ENCODE data around the gene XKRX. TPM values are rescaled to one million over a fixed set of nuclear protein-coding genes. Genes with fewer than 3 reads are reported as not detected.

Gene XKRX
- total RNA-seq, 2 donors from 2014 or later, result 0.28 TPM; not detected in 1

DNA sequence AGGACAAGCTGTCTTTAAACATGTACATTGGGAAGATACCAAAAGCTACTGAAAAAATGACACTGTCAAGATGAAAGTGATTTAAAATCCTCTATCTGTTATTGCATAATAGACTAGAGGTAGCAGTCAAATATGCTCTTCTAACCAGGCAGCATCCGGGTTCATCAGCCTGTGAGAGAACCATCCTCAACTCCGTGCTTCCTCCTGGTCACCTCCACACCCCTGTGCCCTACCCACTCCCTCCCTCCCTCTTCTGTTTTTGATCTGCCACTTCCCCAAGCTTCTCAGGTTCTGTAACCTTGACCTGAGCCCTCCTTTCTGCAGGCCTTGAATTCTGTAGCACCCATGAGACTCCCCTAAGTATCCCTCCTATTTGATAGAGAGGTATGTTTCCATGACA, 60.4 kb downstream of the XKRX start:
- H3K4me1 ChIP-seq, result no peaks in the 10 kb centered on the region
- no peak overlapping the region for H3K4me3 ChIP-seq
- no peaks in the 10 kb centered on the region for H3K9me3 ChIP-seq
- DNase-seq (ENCODE audit: low spot score), result no peak
- H3K27ac ChIP-seq, result no peak overlapping the region
- H3K36me3 ChIP-seq, result no peaks in the 10 kb centered on the region
- TF ChIP-seq CTCF (IDR thresholded peaks at IDR 0.05), result no peak
- no peaks in the 10 kb centered on the region for H3K27me3 ChIP-seq

DNA sequence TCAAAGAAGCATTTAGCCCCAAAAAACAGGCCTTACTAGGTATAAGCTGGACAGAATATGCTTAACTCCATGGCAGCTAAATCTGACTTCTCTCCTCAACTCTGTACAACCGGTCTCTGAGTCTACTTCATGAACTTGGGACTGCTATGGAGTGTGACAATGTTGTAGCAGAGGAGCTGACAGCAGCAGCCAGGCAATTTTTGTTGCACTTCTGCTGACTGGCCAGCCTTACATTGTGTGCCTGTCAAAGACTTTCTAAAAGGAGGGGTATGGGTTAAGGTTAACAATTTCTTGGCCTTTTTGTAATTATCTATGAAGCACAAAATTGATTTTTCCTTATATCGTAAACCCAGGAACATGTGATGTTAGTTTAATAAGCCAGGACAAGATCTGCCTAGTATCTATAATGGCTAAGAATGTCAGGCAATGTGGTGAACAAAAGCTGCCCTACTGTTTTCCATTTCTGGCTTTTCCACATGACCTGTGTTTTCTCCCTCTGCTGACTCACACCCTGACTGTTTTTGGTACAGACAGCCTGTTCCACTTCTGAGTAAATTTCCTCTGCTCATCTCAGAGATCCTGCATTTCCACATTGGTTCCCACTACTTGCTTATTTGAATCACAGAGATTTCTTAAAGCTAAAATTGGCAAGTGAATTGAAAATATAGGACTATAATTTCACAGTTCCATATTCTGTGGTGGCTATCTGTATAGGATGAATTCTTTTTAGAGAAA, 63.9 kb downstream of the XKRX start:
- H3K27ac ChIP-seq, result no peak overlapping the region
- no peak overlapping the region for H3K4me3 ChIP-seq
- TF ChIP-seq CTCF (IDR thresholded peaks at IDR 0.05), result no peak
- no peaks in the 10 kb centered on the region for H3K4me1 ChIP-seq
- no peaks in the 10 kb centered on the region for H3K36me3 ChIP-seq
- no peaks in the 10 kb centered on the region for H3K9me3 ChIP-seq
- no peak for DNase-seq (ENCODE audit: low spot score)
- no peaks in the 10 kb centered on the region for H3K27me3 ChIP-seq

Other genes starting within 250 kb of the XKRX start
- 1 to 10 TPM; 3.2 to 4.8 TPM for gene SYTL4, start 196.8 kb downstream of the XKRX start, total RNA-seq
- 1 to 10 TPM; 3.6 to 5.3 TPM for gene CSTF2, start 108.5 kb downstream of the XKRX start, total RNA-seq
- under 1 TPM in 1 of 2 donors, not detected in 1; 0.82 TPM for gene NOX1, start 54.6 kb downstream of the XKRX start, total RNA-seq
- not detected for gene ARL13A, start 40.8 kb upstream of the XKRX start, total RNA-seq
- gene TRMT2B, start 123.2 kb upstream of the XKRX start, total RNA-seq, result 10 to 100 TPM; 14.0 to 19.1 TPM
- gene TMEM35A, start 150.0 kb upstream of the XKRX start, total RNA-seq, result under 1 TPM in 1 of 2 donors, not detected in 1; 0.33 TPM
- under 1 TPM; 0.16 to 0.63 TPM for gene CENPI, start 169.3 kb upstream of the XKRX start, total RNA-seq

All from right atrium auricular region (tissue), 2 donors.